K562 (cell line): ENCODE data around the gene ITPRIP. TPM values are rescaled to one million over a fixed set of nuclear protein-coding genes. Genes with fewer than 3 reads are reported as not detected.

Experiments used
- FOXA3 ChIP-seq, 2 experiments: fragments of 450-650 bp in 1 of 2; sonication (generic) in 1 of 2; formaldehyde crosslinking; IDR thresholded peaks in 1 of 2; conservative IDR thresholded peaks in 1 of 2; 2 replicates each; pipeline versions ENCODE4 v1.4.0 to v1.8.0; 2020 to 2022; ENCODE audit warnings: mild to moderate bottlenecking in 2 of 2, missing genetic modification reagents in 1 of 2
- FOXJ3 ChIP-seq: sonication (generic); formaldehyde crosslinking; IDR thresholded peaks from 2 replicates; pipeline ENCODE4 v1.4.0; 2020; ENCODE audit warnings: mild to moderate bottlenecking, missing genetic modification reagents
- MCM5 ChIP-seq: fragments of 450-650 bp; IDR thresholded peaks from 2 replicates; pipeline ENCODE4 v1.6.1; 2016; ENCODE audit warnings: low read depth
- MIER1 ChIP-seq: fragments of 450-650 bp; IDR thresholded peaks from 2 replicates; pipeline ENCODE4 v1.6.1; 2016; ENCODE audit warnings: antibody characterized with exemption, mild to moderate bottlenecking, low read depth
- MTA1 ChIP-seq: fragments of 450-650 bp; IDR thresholded peaks from 2 replicates; pipeline ENCODE4 v1.6.1; 2017; ENCODE audit warnings: borderline replicate concordance
- PYGO2 ChIP-seq: fragments of 450-650 bp; IDR thresholded peaks from 2 replicates; pipeline ENCODE4 v1.6.1; 2016; ENCODE audit warnings: mild to moderate bottlenecking, missing genetic modification characterization, moderate library complexity, missing compliant biosample characterization
- SAFB ChIP-seq: fragments of 200-400 bp; formaldehyde crosslinking; IDR thresholded peaks from 2 replicates; pipeline ENCODE4 v1.6.1; 2017; ENCODE audit warnings: low read depth, low read length, borderline replicate concordance
- ZNF695 ChIP-seq: fragments of 450-650 bp; formaldehyde crosslinking; IDR thresholded peaks from 2 replicates; pipeline ENCODE4 v1.4.0; 2020; ENCODE audit warnings: mild to moderate bottlenecking, moderate library complexity
- polyA plus RNA-seq, 8 experiments: library from polyadenylated mRNA; depleted of rRNA in 4 of 8; stranded (reverse) in 5 of 8; unstranded in 3 of 8; fragments of >200 nt; fragmentation: Nextera tagmentation in 2 of 8; fragmentation: Illumina TruSeq in 1 of 8; extraction: Ambion mirVana in 2 of 8; extraction: Trizol in 1 of 8; gene quantifications; 2 replicates each; pipeline versions ENCODE4 v1.2.1 to v1.2.3, GENCODE V29; 2011 to 2014; ENCODE audit warnings: inconsistent platforms in 1 of 8, missing spikeins in 1 of 8
- total RNA-seq, 7 experiments: library from RNA; depleted of rRNA in 6 of 7; stranded (reverse); fragments of >200 nt in 6 of 7; fragmentation: Illumina TruSeq in 2 of 7; extraction: Trizol in 2 of 7; gene quantifications; 2 replicates each; pipeline versions ENCODE4 v1.2.1 to v1.2.3, GENCODE V29; 2011 to 2021; ENCODE audit warnings: low replicate concordance in 1 of 7
- TF ChIP-seq, protein P1 (sequence below): sonication (generic); formaldehyde crosslinking; IDR thresholded peaks from 2 replicates; pipeline ENCODE4 v1.8.0; 2023; ENCODE audit warnings: missing genetic modification reagents, mild to moderate bottlenecking, borderline replicate concordance
- TF ChIP-seq, protein P2 (sequence below): fragments of 450-650 bp; formaldehyde crosslinking; IDR thresholded peaks from 2 replicates; pipeline ENCODE4 v1.4.0; 2022; ENCODE audit warnings: mild to moderate bottlenecking, moderate library complexity
- TF ChIP-seq, protein P3 (sequence below), 2 experiments: IDR thresholded peaks; 2 replicates each; pipeline ENCODE4 v1.6.1; 2011; ENCODE audit warnings: borderline replicate concordance in 1 of 2, control low read depth in 1 of 2, low read depth in 1 of 2, low read length in 1 of 2, mild to moderate bottlenecking in 1 of 2, mixed read lengths in 1 of 2, moderate library complexity in 1 of 2; ENCODE audit not compliant: insufficient read depth in 1 of 2, insufficient read length in 1 of 2, poor library complexity in 1 of 2, severe bottlenecking in 1 of 2; ENCODE audit errors: extremely low read depth in 1 of 2
- TF ChIP-seq, protein P4 (sequence below), 2 experiments: fragments of 150-350 bp in 1 of 2; IDR thresholded peaks; 2 replicates each; pipeline ENCODE4 v1.6.1; 2012 to 2016; ENCODE audit warnings: low read depth in 2 of 2, low read length in 2 of 2, mild to moderate bottlenecking in 1 of 2, moderate library complexity in 1 of 2
- TF ChIP-seq, protein P5 (sequence below): fragments of 450-650 bp; formaldehyde crosslinking; IDR thresholded peaks from 2 replicates; pipeline ENCODE4 v1.4.0; 2020; ENCODE audit warnings: mild to moderate bottlenecking, moderate library complexity

ITPRIP gene
- total and polyA plus RNA-seq, 9 of the 15 experiments (the other 6 are each of a cell fraction or from before 2014, with no cell fraction given): 4.4 to 28.5 (median 10.9) TPM

DNA sequence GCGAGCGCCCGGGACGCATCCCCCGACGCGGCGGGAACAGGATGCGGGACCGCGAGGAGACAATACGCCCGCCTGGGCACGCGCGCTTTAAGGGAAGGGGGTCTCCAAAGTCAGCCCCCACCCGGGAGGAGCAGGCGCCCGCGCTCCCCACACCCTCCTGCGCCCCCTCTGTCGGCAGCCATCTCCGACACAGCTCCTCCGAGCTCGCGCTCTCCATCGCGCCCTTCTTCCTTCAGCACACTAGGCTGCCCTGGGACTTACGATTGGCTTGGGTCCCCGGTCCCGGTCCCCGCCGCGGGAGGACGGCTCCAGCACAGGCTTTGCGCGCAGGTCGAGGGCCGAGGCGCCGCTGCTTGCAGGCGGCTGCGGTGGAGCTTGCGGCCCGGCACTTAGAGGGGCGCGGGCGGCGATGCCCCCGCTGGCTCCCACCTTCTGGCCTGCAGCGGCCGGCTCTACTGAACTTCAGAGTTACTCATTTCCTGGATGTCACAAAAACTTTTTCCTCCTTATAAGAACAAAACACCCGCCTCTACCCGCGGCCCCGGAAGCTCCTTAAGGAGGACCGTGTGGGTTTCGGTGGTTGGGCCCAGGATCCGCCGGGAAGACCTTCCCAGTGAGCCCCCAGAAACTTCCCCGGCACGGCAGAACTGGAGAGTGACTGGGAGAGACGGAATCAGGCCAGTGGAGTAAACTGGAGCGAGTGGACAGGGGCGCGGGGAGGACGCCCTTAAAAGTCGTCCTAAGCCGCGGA, at the start of gene ITPRIP (continued):
- TF ChIP-seq, protein P1, sequence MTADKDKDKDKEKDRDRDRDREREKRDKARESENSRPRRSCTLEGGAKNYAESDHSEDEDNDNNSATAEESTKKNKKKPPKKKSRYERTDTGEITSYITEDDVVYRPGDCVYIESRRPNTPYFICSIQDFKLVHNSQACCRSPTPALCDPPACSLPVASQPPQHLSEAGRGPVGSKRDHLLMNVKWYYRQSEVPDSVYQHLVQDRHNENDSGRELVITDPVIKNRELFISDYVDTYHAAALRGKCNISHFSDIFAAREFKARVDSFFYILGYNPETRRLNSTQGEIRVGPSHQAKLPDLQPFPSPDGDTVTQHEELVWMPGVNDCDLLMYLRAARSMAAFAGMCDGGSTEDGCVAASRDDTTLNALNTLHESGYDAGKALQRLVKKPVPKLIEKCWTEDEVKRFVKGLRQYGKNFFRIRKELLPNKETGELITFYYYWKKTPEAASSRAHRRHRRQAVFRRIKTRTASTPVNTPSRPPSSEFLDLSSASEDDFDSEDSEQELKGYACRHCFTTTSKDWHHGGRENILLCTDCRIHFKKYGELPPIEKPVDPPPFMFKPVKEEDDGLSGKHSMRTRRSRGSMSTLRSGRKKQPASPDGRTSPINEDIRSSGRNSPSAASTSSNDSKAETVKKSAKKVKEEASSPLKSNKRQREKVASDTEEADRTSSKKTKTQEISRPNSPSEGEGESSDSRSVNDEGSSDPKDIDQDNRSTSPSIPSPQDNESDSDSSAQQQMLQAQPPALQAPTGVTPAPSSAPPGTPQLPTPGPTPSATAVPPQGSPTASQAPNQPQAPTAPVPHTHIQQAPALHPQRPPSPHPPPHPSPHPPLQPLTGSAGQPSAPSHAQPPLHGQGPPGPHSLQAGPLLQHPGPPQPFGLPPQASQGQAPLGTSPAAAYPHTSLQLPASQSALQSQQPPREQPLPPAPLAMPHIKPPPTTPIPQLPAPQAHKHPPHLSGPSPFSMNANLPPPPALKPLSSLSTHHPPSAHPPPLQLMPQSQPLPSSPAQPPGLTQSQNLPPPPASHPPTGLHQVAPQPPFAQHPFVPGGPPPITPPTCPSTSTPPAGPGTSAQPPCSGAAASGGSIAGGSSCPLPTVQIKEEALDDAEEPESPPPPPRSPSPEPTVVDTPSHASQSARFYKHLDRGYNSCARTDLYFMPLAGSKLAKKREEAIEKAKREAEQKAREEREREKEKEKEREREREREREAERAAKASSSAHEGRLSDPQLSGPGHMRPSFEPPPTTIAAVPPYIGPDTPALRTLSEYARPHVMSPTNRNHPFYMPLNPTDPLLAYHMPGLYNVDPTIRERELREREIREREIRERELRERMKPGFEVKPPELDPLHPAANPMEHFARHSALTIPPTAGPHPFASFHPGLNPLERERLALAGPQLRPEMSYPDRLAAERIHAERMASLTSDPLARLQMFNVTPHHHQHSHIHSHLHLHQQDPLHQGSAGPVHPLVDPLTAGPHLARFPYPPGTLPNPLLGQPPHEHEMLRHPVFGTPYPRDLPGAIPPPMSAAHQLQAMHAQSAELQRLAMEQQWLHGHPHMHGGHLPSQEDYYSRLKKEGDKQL: no peak
- no peak for TF ChIP-seq FOXJ3 (CRISPR knock-in tag)
- TF ChIP-seq MIER1: no peak
- TF ChIP-seq, protein P2, sequence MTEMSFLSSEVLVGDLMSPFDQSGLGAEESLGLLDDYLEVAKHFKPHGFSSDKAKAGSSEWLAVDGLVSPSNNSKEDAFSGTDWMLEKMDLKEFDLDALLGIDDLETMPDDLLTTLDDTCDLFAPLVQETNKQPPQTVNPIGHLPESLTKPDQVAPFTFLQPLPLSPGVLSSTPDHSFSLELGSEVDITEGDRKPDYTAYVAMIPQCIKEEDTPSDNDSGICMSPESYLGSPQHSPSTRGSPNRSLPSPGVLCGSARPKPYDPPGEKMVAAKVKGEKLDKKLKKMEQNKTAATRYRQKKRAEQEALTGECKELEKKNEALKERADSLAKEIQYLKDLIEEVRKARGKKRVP (CRISPR knock-in tag): no peak
- no peak for TF ChIP-seq FOXA3 (CRISPR knock-in tag; conservative IDR thresholded peaks at IDR 0.05 in 1 of 2, IDR thresholded peaks at IDR 0.05 in 1 of 2)
- TF ChIP-seq SAFB: no peak
- no peak for TF ChIP-seq ZNF695 (CRISPR knock-in tag)
- TF ChIP-seq, protein P3, sequence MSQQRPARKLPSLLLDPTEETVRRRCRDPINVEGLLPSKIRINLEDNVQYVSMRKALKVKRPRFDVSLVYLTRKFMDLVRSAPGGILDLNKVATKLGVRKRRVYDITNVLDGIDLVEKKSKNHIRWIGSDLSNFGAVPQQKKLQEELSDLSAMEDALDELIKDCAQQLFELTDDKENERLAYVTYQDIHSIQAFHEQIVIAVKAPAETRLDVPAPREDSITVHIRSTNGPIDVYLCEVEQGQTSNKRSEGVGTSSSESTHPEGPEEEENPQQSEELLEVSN (IDR thresholded peaks at IDR 0.05; ENCODE audit: borderline replicate concordance in 1 of 2, extremely low read depth in 1 of 2, insufficient read depth in 1 of 2, insufficient read length in 1 of 2, low read depth in 1 of 2, low read length in 1 of 2, poor library complexity in 1 of 2, severe bottlenecking in 1 of 2): no peak
- no peak for TF ChIP-seq PYGO2 (tag)
- TF ChIP-seq, protein P4, sequence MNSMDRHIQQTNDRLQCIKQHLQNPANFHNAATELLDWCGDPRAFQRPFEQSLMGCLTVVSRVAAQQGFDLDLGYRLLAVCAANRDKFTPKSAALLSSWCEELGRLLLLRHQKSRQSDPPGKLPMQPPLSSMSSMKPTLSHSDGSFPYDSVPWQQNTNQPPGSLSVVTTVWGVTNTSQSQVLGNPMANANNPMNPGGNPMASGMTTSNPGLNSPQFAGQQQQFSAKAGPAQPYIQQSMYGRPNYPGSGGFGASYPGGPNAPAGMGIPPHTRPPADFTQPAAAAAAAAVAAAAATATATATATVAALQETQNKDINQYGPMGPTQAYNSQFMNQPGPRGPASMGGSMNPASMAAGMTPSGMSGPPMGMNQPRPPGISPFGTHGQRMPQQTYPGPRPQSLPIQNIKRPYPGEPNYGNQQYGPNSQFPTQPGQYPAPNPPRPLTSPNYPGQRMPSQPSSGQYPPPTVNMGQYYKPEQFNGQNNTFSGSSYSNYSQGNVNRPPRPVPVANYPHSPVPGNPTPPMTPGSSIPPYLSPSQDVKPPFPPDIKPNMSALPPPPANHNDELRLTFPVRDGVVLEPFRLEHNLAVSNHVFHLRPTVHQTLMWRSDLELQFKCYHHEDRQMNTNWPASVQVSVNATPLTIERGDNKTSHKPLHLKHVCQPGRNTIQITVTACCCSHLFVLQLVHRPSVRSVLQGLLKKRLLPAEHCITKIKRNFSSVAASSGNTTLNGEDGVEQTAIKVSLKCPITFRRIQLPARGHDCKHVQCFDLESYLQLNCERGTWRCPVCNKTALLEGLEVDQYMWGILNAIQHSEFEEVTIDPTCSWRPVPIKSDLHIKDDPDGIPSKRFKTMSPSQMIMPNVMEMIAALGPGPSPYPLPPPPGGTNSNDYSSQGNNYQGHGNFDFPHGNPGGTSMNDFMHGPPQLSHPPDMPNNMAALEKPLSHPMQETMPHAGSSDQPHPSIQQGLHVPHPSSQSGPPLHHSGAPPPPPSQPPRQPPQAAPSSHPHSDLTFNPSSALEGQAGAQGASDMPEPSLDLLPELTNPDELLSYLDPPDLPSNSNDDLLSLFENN (IDR thresholded peaks at IDR 0.05; ENCODE audit: low read depth in 2 of 2, low read length in 2 of 2): no peak
- TF ChIP-seq MCM5: no peak
- TF ChIP-seq, protein P5, sequence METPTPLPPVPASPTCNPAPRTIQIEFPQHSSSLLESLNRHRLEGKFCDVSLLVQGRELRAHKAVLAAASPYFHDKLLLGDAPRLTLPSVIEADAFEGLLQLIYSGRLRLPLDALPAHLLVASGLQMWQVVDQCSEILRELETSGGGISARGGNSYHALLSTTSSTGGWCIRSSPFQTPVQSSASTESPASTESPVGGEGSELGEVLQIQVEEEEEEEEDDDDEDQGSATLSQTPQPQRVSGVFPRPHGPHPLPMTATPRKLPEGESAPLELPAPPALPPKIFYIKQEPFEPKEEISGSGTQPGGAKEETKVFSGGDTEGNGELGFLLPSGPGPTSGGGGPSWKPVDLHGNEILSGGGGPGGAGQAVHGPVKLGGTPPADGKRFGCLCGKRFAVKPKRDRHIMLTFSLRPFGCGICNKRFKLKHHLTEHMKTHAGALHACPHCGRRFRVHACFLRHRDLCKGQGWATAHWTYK: no peak
- peak; percentile 29; the same call in 1 of the 2 replicates for TF ChIP-seq MTA1
